CD4-positive, CD25-positive, alpha-beta regulatory T cell (primary cell): ENCODE data around the gene GMPR2. TPM values are rescaled to one million over a fixed set of nuclear protein-coding genes. Genes with fewer than 3 reads are reported as not detected.

Experiments
- ATAC-seq, 2 donors: fragments of 150-1000 bp; cut with Tn5 transposase; one replicate each; pipeline ENCODE4 v1.10.0; 2021; ENCODE audit warnings: low read depth in 2 of 2, moderate number of reproducible peaks in 2 of 2, moderate library complexity in 1 of 2
- DNase-seq, 3 donors: peaks; one replicate each; pipeline versions ENCODE4 v3.0.0 to v3.0.0-alpha.2; 2012 to 2022; ENCODE audit warnings: mixed read lengths in 1 of 3
- H3K27ac ChIP-seq: one replicate; pipeline ENCODE4 v1.7.0; 2013; ENCODE audit warnings: mild to moderate bottlenecking, low read length; ENCODE audit not compliant: insufficient read depth, poor library complexity, severe bottlenecking
- H3K27me3 ChIP-seq: one replicate; pipeline ENCODE4 v1.7.0; 2013; ENCODE audit warnings: low read length; ENCODE audit not compliant: control insufficient read depth, insufficient read depth
- H3K36me3 ChIP-seq: one replicate; pipeline ENCODE4 v1.7.0; 2013; ENCODE audit warnings: mild to moderate bottlenecking, low read length, moderate library complexity; ENCODE audit not compliant: control insufficient read depth, insufficient read depth
- H3K4me1 ChIP-seq: 2 replicates; pipeline ENCODE4 v1.7.0; 2013; ENCODE audit warnings: mild to moderate bottlenecking, low read length; ENCODE audit not compliant: insufficient read depth, control insufficient read depth, poor library complexity, severe bottlenecking
- H3K4me3 ChIP-seq: one replicate; pipeline ENCODE4 v1.7.0; 2013; ENCODE audit warnings: low read depth, mild to moderate bottlenecking, low read length, moderate library complexity
- H3K9me3 ChIP-seq, 2 experiments: 1 replicate in 1 of 2; 2 replicates in 1 of 2; pipeline ENCODE4 v1.7.0; 2013; ENCODE audit warnings: low read length in 2 of 2, mild to moderate bottlenecking in 1 of 2, moderate library complexity in 1 of 2; ENCODE audit not compliant: control insufficient read depth in 2 of 2
- H3K27ac Mint-ChIP-seq, 3 donors: one replicate each; pipeline ENCODE4 v1.8.0; 2020 to 2022; ENCODE audit warnings: mild to moderate bottlenecking in 3 of 3, mixed read lengths in 3 of 3, moderate library complexity in 2 of 3
- H3K27me3 Mint-ChIP-seq: one replicate; pipeline ENCODE4 v1.8.0; 2022; ENCODE audit warnings: mild to moderate bottlenecking, mixed read lengths
- H3K36me3 Mint-ChIP-seq: one replicate; pipeline ENCODE4 v1.8.0; 2020; ENCODE audit warnings: mixed read lengths
- H3K4me1 Mint-ChIP-seq, 4 donors: one replicate each; pipeline ENCODE4 v1.8.0; 2020 to 2022; ENCODE audit warnings: mixed read lengths in 4 of 4, mild to moderate bottlenecking in 1 of 4
- H3K4me3 Mint-ChIP-seq, 4 donors: one replicate each; pipeline ENCODE4 v1.8.0; 2020 to 2022; ENCODE audit warnings: mild to moderate bottlenecking in 4 of 4, mixed read lengths in 4 of 4, moderate library complexity in 3 of 4
- H3K9me3 Mint-ChIP-seq, 7 donors: one replicate each; pipeline ENCODE4 v1.8.0; 2020 to 2022; ENCODE audit warnings: mixed read lengths in 7 of 7, mild to moderate bottlenecking in 3 of 7, moderate library complexity in 2 of 7
- polyA plus RNA-seq, 4 donors: library from polyadenylated mRNA; unstranded; fragments of 300-500 nt; fragmentation: Illumina TruSeq; gene quantifications; one replicate each; pipeline ENCODE4 v1.2.3, GENCODE V29; 2021
- total RNA-seq: library from RNA; stranded (reverse); gene quantifications from one replicate; pipeline ENCODE4 v1.2.3, GENCODE V29; 2022

Gene GMPR2
- total and polyA plus RNA-seq, 5 donors from 2014 or later: 49.0 to 117 (median 111) TPM

- ATAC-seq (no peak), DNase-seq (no peak)
- H3K9me3 Mint-ChIP-seq: no peaks in the 10 kb centered on the region
- H3K4me3 Mint-ChIP-seq: no peak overlapping the region
- no peak overlapping the region for H3K27ac ChIP-seq
- H3K27me3 ChIP-seq: no peaks in the 10 kb centered on the region
- H3K9me3 ChIP-seq: no peaks in the 10 kb centered on the region
- peaks cover 2 to 14% (median 7%) of the 10 kb centered on the region in 4 donors for H3K4me1 Mint-ChIP-seq
- H3K36me3 ChIP-seq: peaks cover 10% of the 10 kb centered on the region
- no peak overlapping the region for H3K4me3 ChIP-seq
- peaks cover 22% of the 10 kb centered on the region for H3K36me3 Mint-ChIP-seq
- no peak overlapping the region for H3K27ac Mint-ChIP-seq
- peaks cover 9% of the 10 kb centered on the region for H3K4me1 ChIP-seq
- no peaks in the 10 kb centered on the region for H3K27me3 Mint-ChIP-seq
Measured at GRCh38 chr14:24251880-24252288, 19.2 kb downstream of the GMPR2 start.

DNA sequence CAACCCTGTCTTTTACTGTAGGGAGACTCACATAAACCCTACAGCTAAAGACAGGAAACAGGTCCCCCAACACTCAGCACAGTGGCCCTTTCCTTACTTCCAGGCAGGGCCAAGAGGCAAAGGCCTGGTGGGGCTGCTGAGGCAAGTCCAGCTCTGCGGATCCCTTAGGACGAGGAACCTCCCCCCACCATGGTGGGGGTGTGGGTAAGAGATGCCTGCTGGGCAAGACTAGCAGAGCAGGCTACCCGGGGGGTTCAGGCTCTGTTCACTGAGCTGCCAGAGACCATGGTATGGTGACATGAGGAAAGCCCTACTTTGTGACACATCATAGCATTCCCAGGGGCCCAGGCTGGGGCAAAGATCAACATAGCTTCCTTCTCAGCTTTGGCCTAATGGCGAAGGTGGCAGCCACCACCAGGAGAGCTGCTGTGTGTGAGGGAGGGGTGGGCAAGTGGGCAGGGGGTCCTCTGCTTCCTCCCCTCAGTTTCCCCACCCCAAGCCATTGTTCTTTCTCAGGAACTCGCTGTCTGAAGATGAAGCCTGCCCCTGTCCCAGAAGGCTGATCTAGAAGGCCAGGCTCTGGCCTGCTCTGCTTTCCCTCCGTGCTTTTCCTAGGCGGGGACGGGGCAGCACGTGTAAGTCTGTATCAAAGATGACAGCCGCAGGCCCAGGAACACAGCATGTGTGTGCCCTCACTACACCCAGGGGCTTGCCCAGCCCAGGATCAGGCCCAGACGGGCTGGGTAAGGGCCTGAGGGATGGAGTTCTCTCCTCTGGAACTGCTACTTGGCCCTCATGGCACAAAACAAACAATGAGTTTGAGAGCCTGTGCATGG lies 19.8 kb downstream of the GMPR2 start:
- Mint-ChIP-seq H3K9me3 (no peaks in the 10 kb centered on the region), H3K36me3 (peaks cover 22% of the 10 kb centered on the region), H3K4me3 (no peak overlapping the region), H3K27me3 (no peaks in the 10 kb centered on the region), H3K27ac (no peak overlapping the region), H3K4me1 (peaks cover 1 to 10% (median 4%) of the 10 kb centered on the region in 4 donors)
- H3K36me3 ChIP-seq: peaks cover 10% of the 10 kb centered on the region
- no peaks in the 10 kb centered on the region for H3K27me3 ChIP-seq
- H3K27ac ChIP-seq: no peak overlapping the region
- no peaks in the 10 kb centered on the region for H3K9me3 ChIP-seq
- H3K4me1 ChIP-seq: peaks cover 3% of the 10 kb centered on the region
- no peak overlapping the region for H3K4me3 ChIP-seq
- no peak for DNase-seq
- ATAC-seq: no peak

GRCh38 chr14:24253936-24254335 lies 21.2 kb downstream of the GMPR2 start:
- no peak overlapping the region for H3K27ac Mint-ChIP-seq
- no peaks in the 10 kb centered on the region for H3K27me3 ChIP-seq
- no peaks in the 10 kb centered on the region for H3K27me3 Mint-ChIP-seq
- peaks cover 20% of the 10 kb centered on the region for H3K36me3 Mint-ChIP-seq
- DNase-seq (no peak), ATAC-seq (no peak)
- no peak overlapping the region for H3K4me3 ChIP-seq
- peaks cover 10% of the 10 kb centered on the region for H3K36me3 ChIP-seq
- no peaks in the 10 kb centered on the region for H3K9me3 Mint-ChIP-seq
- H3K4me1 ChIP-seq: no peaks in the 10 kb centered on the region
- H3K4me1 Mint-ChIP-seq: peaks cover 0 to 5% (median 4%) of the 10 kb centered on the region in 4 donors
- H3K27ac ChIP-seq: no peak overlapping the region
- H3K9me3 ChIP-seq: no peaks in the 10 kb centered on the region
- peak overlapping the region in 1 of 4 donors; percentile 51 for H3K4me3 Mint-ChIP-seq

DNA sequence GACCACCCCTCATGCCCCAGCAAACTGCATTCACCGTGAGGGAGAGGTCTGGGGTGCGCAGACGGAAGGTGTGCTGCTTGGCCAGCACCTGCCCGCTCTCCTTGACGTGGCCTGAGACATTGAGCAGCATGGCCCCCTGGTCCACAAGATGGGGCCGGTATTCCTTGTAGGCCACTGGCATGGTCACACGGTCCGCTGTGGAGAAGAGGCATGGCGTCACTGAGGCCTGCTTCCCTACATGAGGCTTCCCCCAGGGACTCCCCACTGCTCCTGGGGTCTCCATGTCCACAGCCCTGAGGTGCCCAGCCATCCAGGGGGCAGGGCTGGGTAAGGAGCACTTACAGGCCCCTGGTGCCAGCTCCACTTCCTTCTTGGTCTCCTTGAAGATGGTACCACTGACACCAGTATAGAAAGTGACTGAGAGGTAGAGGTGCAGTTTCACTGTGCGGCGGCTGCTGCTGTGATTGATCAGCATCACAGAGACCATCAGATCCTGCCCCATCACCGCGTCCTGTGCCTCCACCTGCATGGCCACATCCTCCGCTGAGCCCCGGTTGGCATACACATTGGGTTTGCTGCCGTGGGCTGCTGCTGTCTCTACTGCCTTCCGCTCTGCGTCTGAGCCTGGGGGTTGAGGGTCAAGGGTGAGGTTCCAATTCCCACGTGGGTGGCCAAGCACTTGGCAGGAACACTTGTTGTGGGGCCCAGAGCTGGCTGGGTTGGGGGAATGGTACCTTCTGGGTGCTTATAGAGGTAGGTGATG lies 22.1 kb downstream of the GMPR2 start:
- no peaks in the 10 kb centered on the region for H3K4me1 ChIP-seq
- no peak overlapping the region for H3K4me3 ChIP-seq
- H3K4me3 Mint-ChIP-seq: no peak overlapping the region
- H3K4me1 Mint-ChIP-seq: peaks cover 0 to 5% (median 3%) of the 10 kb centered on the region in 4 donors
- no peaks in the 10 kb centered on the region for H3K27me3 ChIP-seq
- no peak overlapping the region for H3K27ac ChIP-seq
- no peaks in the 10 kb centered on the region for H3K9me3 ChIP-seq
- peaks cover 10% of the 10 kb centered on the region for H3K36me3 ChIP-seq
- H3K27me3 Mint-ChIP-seq: no peaks in the 10 kb centered on the region
- ATAC-seq (no peak), DNase-seq (no peak)
- H3K27ac Mint-ChIP-seq: no peak overlapping the region
- peaks cover 20% of the 10 kb centered on the region for H3K36me3 Mint-ChIP-seq
- no peaks in the 10 kb centered on the region for H3K9me3 Mint-ChIP-seq

GRCh38 chr14:24255438-24255837 lies 22.7 kb downstream of the GMPR2 start:
- H3K9me3 ChIP-seq: no peaks in the 10 kb centered on the region
- Mint-ChIP-seq H3K4me3 (no peak overlapping the region), H3K9me3 (no peaks in the 10 kb centered on the region), H3K36me3 (peaks cover 17% of the 10 kb centered on the region), H3K27me3 (no peaks in the 10 kb centered on the region), H3K4me1 (peaks cover 0 to 4% (median 2%) of the 10 kb centered on the region in 4 donors), H3K27ac (no peak overlapping the region)
- H3K27me3 ChIP-seq: no peaks in the 10 kb centered on the region
- H3K27ac ChIP-seq: no peak overlapping the region
- ATAC-seq (no peak), DNase-seq (no peak)
- H3K4me1 ChIP-seq: no peaks in the 10 kb centered on the region
- H3K4me3 ChIP-seq: no peak overlapping the region
- H3K36me3 ChIP-seq: peaks cover 10% of the 10 kb centered on the region

- Mint-ChIP-seq H3K27ac (no peak overlapping the region), H3K36me3 (peaks cover 18% of the 10 kb centered on the region), H3K9me3 (no peaks in the 10 kb centered on the region), H3K4me3 (no peak overlapping the region), H3K4me1 (peaks cover 0 to 4% (median 0%) of the 10 kb centered on the region in 4 donors), H3K27me3 (no peaks in the 10 kb centered on the region)
- H3K36me3 ChIP-seq: peaks cover 8% of the 10 kb centered on the region
- H3K4me1 ChIP-seq: no peaks in the 10 kb centered on the region
- no peak overlapping the region for H3K4me3 ChIP-seq
- DNase-seq (no peak), ATAC-seq (no peak)
- no peaks in the 10 kb centered on the region for H3K9me3 ChIP-seq
- H3K27ac ChIP-seq: no peak overlapping the region
- H3K27me3 ChIP-seq: no peaks in the 10 kb centered on the region
Measured at GRCh38 chr14:24255931-24256711, 23.4 kb downstream of the GMPR2 start.

GRCh38 chr14:24256960-24257359 lies 24.2 kb downstream of the GMPR2 start:
- H3K27ac ChIP-seq: no peak overlapping the region
- no peaks in the 10 kb centered on the region for H3K9me3 ChIP-seq
- Mint-ChIP-seq H3K27me3 (no peaks in the 10 kb centered on the region), H3K4me1 (peaks cover 0 to 4% (median 0%) of the 10 kb centered on the region in 4 donors), H3K9me3 (no peaks in the 10 kb centered on the region), H3K27ac (peak overlapping the region in 1 of 3 donors; percentile 51), H3K36me3 (peaks cover 19% of the 10 kb centered on the region), H3K4me3 (no peak overlapping the region)
- ATAC-seq (no peak), DNase-seq (no peak)
- no peaks in the 10 kb centered on the region for H3K27me3 ChIP-seq
- H3K36me3 ChIP-seq: peaks cover 8% of the 10 kb centered on the region
- no peak overlapping the region for H3K4me3 ChIP-seq
- no peaks in the 10 kb centered on the region for H3K4me1 ChIP-seq
